GM19238 (cell line): ENCODE results near the gene TM4SF4.

Experiments used
- DNase-seq: peaks from one replicate; pipeline ENCODE4 v3.0.0; 2011; ENCODE audit warnings: low spot score; ENCODE audit not compliant: insufficient read length

TM4SF4 gene

GRCh38 chr3:149511040-149511626, 36.6 kb downstream of the TM4SF4 start:
- no peak for DNase-seq

GRCh38 chr3:149512073-149512782, 37.7 kb downstream of the TM4SF4 start:
- DNase-seq = peak; percentile 53

GRCh38 chr3:149514471-149514870, 40.0 kb downstream of the TM4SF4 start:
- DNase-seq = no peak

- no peak for DNase-seq
These were observed 40.8 kb downstream of the TM4SF4 start for GRCh38 chr3:149515249-149515648.

- DNase-seq = no peak
These were observed 42.4 kb downstream of the TM4SF4 start for GRCh38 chr3:149516920-149517319.

- no peak for DNase-seq
These were observed 45.4 kb downstream of the TM4SF4 start for GRCh38 chr3:149519912-149520311.

GRCh38 chr3:149523512-149524299, 49.2 kb downstream of the TM4SF4 start:
- DNase-seq = no peak

GRCh38 chr3:149527531-149528339, 53.2 kb downstream of the TM4SF4 start:
- DNase-seq = no peak

- no peak for DNase-seq
These were observed 53.8 kb downstream of the TM4SF4 start for GRCh38 chr3:149528340-149528650.

- DNase-seq = no peak
These were observed 54.6 kb downstream of the TM4SF4 start for GRCh38 chr3:149529099-149529498.

GRCh38 chr3:149532489-149533180, 58.1 kb downstream of the TM4SF4 start:
- DNase-seq = peak; percentile 15

- no peak for DNase-seq
These were observed 59.6 kb downstream of the TM4SF4 start for GRCh38 chr3:149534082-149534481.

GRCh38 chr3:149534671-149535332, 60.3 kb downstream of the TM4SF4 start:
- DNase-seq = no peak

- no peak for DNase-seq
These were observed 60.8 kb downstream of the TM4SF4 start for GRCh38 chr3:149535333-149535685.

- no peak for DNase-seq
These were observed 61.9 kb downstream of the TM4SF4 start for GRCh38 chr3:149536429-149536828.

- DNase-seq = no peak
These were observed 63.9 kb downstream of the TM4SF4 start for GRCh38 chr3:149538371-149538770.

- DNase-seq = no peak
These were observed 66.6 kb downstream of the TM4SF4 start for GRCh38 chr3:149541091-149541491.

- DNase-seq = no peak
These were observed 68.1 kb downstream of the TM4SF4 start for GRCh38 chr3:149542375-149543312.

GRCh38 chr3:149545049-149545448, 70.6 kb downstream of the TM4SF4 start:
- no peak for DNase-seq

GRCh38 chr3:149547413-149547812, 72.9 kb downstream of the TM4SF4 start:
- no peak for DNase-seq
